Measurements from ENCODE around the gene MARF1.

DNA sequence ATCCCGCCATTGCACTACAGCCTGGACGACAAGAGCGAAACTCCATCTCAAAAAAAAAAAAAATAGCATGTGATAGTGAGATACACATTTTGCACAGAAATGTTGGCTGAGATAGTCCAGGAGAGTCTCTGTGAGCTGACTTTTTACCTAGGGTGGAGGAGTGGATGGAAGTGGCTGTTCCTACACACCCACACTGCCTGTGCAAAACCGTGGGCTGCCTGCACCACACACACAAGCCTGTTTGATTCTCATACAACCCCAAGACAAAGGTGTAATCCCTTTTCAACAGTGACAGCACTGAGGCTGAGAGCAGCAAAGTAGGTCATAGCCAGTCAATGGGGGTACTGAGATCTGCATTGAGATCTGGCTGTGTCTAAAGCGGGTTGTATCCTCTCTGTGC is 86.8 kb downstream of the MARF1 start:
- TF ChIP-seq, protein P1, sequence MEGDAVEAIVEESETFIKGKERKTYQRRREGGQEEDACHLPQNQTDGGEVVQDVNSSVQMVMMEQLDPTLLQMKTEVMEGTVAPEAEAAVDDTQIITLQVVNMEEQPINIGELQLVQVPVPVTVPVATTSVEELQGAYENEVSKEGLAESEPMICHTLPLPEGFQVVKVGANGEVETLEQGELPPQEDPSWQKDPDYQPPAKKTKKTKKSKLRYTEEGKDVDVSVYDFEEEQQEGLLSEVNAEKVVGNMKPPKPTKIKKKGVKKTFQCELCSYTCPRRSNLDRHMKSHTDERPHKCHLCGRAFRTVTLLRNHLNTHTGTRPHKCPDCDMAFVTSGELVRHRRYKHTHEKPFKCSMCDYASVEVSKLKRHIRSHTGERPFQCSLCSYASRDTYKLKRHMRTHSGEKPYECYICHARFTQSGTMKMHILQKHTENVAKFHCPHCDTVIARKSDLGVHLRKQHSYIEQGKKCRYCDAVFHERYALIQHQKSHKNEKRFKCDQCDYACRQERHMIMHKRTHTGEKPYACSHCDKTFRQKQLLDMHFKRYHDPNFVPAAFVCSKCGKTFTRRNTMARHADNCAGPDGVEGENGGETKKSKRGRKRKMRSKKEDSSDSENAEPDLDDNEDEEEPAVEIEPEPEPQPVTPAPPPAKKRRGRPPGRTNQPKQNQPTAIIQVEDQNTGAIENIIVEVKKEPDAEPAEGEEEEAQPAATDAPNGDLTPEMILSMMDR (IDR thresholded peaks at IDR 0.05): no peak
- TF ChIP-seq POLR2A (IDR thresholded peaks at IDR 0.05): no peak
